Nephron (organoid): ENCODE data around the gene FNIP2.
A peak's percentile ranks its signal among the peaks of the same experiment; 100 is the strongest.
"Not testable (repeated sequence)": the region's sequence is repeated elsewhere in the genome, so short reads cannot be mapped to it uniquely, and the experiment has no call there.

ENCODE experiments used
- H3K27ac Mint-ChIP-seq, 3 experiments: 2 replicates each; pipeline ENCODE4 v1.8.0; 2020; ENCODE audit warnings: mixed read lengths in 3 of 3, mild to moderate bottlenecking in 2 of 3, moderate library complexity in 1 of 3
- H3K27me3 Mint-ChIP-seq: 2 replicates; pipeline ENCODE4 v1.8.0; 2021; ENCODE audit warnings: low read depth, mild to moderate bottlenecking, moderate library complexity, mixed read lengths
- H3K36me3 Mint-ChIP-seq: 2 replicates; pipeline ENCODE4 v1.8.0; 2020; ENCODE audit warnings: low read depth, mixed read lengths
- H3K4me1 Mint-ChIP-seq: 2 replicates; pipeline ENCODE4 v1.8.0; 2020; ENCODE audit warnings: mixed read lengths
- H3K4me3 Mint-ChIP-seq, 3 experiments: 2 replicates each; pipeline ENCODE4 v1.8.0; 2020; ENCODE audit warnings: mild to moderate bottlenecking in 3 of 3, mixed read lengths in 3 of 3, moderate library complexity in 2 of 3
- H3K9me3 Mint-ChIP-seq: 2 replicates; pipeline ENCODE4 v1.8.0; 2020; ENCODE audit warnings: mixed read lengths
- TF ChIP-seq, protein P1 (sequence below), 3 experiments: fragments of 200-600 bp; sonication (generic); IDR thresholded peaks; one replicate each; pipeline ENCODE4 v1.5.0; 2021; ENCODE audit warnings: antibody characterized with exemption in 3 of 3; ENCODE audit not compliant: unreplicated experiment in 3 of 3

The FNIP2 gene

DNA sequence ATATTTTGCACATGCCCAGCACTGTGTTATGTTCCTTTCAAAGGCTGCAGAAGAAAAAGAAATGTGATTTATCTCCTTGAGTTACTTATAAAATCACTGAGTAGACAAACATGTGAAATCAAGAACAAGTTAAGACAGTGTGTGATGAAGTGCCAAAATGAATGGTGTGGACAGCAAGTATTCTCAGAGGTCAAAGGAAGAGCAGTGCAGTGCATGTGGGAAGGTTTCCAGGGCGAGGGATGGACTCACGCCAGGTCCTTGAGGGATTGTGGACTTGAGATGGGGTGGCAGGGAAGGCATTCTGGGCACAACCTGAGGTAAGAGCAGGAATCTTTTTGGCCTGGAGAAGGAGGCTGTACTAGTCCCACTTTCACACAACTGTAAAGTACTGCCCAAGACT lies 115.5 kb downstream of the FNIP2 start:
- peaks cover 2% of the 10 kb centered on the region for H3K9me3 Mint-ChIP-seq
- no peak overlapping the region for H3K4me3 Mint-ChIP-seq
- H3K36me3 Mint-ChIP-seq, result peaks cover 57% of the 10 kb centered on the region
- TF ChIP-seq, protein P1, sequence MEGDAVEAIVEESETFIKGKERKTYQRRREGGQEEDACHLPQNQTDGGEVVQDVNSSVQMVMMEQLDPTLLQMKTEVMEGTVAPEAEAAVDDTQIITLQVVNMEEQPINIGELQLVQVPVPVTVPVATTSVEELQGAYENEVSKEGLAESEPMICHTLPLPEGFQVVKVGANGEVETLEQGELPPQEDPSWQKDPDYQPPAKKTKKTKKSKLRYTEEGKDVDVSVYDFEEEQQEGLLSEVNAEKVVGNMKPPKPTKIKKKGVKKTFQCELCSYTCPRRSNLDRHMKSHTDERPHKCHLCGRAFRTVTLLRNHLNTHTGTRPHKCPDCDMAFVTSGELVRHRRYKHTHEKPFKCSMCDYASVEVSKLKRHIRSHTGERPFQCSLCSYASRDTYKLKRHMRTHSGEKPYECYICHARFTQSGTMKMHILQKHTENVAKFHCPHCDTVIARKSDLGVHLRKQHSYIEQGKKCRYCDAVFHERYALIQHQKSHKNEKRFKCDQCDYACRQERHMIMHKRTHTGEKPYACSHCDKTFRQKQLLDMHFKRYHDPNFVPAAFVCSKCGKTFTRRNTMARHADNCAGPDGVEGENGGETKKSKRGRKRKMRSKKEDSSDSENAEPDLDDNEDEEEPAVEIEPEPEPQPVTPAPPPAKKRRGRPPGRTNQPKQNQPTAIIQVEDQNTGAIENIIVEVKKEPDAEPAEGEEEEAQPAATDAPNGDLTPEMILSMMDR (IDR thresholded peaks at IDR 0.05; ENCODE audit: unreplicated experiment in 3 of 3), result no peak
- no peaks in the 10 kb centered on the region for H3K27me3 Mint-ChIP-seq
- H3K27ac Mint-ChIP-seq, result no peak overlapping the region
- no peaks in the 10 kb centered on the region for H3K4me1 Mint-ChIP-seq

DNA sequence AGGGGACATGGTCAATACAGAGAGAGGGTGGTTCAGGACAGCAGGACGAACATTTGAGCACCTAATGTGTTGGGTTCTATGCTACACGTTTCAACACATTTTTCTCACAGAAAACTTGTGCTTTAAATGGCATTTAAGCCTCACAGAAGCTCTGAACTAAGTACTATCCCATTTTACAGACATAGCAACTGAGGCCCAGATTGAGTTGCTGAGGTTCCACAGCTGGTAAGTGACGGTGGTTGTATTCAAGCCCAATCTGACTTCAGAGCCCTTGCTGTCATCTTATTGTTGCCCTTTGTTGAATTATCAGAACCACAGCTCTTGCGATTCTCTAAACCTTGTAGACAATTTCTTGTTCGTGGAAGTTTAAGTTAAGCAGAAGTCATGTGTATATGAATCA lies 116.7 kb downstream of the FNIP2 start:
- no peaks in the 10 kb centered on the region for H3K9me3 Mint-ChIP-seq
- no peaks in the 10 kb centered on the region for H3K4me1 Mint-ChIP-seq
- H3K4me3 Mint-ChIP-seq, result no peak overlapping the region
- no peak overlapping the region for H3K27ac Mint-ChIP-seq
- peaks cover 53% of the 10 kb centered on the region for H3K36me3 Mint-ChIP-seq
- H3K27me3 Mint-ChIP-seq, result no peaks in the 10 kb centered on the region
- TF ChIP-seq, protein P1 (IDR thresholded peaks at IDR 0.05; ENCODE audit: unreplicated experiment in 3 of 3), result no peak

DNA sequence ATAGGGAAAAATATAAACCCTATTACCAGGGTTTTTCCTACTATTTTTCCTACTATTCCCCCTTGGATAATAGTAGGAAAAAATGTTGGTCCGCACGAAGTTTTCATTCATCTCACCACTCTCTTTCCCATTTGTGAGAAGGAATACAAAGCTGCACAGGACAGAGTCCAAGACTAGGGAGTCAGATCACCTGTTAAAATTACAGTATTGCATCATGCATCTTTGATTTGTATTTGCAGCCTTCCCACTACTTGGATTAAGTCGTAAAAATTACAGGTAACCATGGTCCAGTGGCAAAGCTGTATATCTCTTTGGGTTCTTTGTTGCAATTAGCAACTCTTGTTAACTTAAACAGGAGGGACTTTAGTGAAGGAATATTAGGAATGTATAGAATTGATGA lies 121.5 kb downstream of the FNIP2 start:
- Mint-ChIP-seq H3K27ac (no peak overlapping the region), H3K4me1 (no peaks in the 10 kb centered on the region), H3K36me3 (peaks cover 29% of the 10 kb centered on the region), H3K27me3 (no peaks in the 10 kb centered on the region), H3K9me3 (no peaks in the 10 kb centered on the region), H3K4me3 (no peak overlapping the region)
- TF ChIP-seq, protein P1 (IDR thresholded peaks at IDR 0.05; ENCODE audit: unreplicated experiment in 3 of 3), result no peak

DNA sequence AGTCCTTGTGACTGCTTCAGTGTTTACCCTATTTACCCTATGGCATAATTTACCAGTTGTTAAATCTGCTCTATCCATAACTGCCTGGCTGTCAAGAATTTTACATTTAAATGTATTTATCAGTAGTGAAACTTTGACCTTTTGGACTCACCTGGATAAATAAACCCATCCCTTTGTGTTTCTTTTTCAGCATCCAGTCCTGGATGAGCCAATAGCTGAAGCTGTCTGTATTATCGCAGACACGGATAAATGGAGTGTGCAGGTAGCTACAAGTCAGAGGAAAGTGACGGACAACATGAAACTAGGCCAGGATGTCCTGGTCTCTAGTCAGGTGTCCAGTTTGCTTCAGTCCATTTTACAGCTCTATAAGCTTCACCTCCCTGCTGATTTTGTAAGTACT lies 122.4 kb downstream of the FNIP2 start:
- Mint-ChIP-seq H3K36me3 (peaks cover 35% of the 10 kb centered on the region), H3K27me3 (no peaks in the 10 kb centered on the region), H3K9me3 (no peaks in the 10 kb centered on the region), H3K27ac (no peak overlapping the region), H3K4me1 (peaks cover 6% of the 10 kb centered on the region), H3K4me3 (no peak overlapping the region)
- TF ChIP-seq, protein P1 (IDR thresholded peaks at IDR 0.05; ENCODE audit: unreplicated experiment in 3 of 3), result no peak

DNA sequence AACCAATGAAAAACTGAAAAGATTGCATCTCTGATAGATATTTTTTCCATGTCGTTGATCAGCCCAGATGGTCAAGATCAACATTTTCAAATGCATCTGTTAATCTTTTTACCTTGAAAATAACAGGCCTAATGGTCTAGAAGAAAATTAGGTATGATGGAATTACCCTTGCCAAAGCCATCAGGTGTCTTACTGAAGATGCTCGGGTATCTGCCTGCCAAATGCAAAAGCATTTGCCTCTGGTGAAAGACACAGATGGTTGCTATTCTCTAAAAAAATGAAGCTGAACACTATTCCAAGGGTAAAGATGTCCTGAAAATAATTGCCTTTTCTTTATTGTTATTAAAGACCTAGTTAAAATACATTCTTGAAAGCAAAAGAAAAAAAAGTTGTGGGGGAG lies 126.0 kb downstream of the FNIP2 start:
- Mint-ChIP-seq H3K4me3 (no peak overlapping the region), H3K9me3 (peaks cover 18% of the 10 kb centered on the region), H3K4me1 (peaks cover 9% of the 10 kb centered on the region), H3K36me3 (peaks cover 58% of the 10 kb centered on the region), H3K27ac (no peak overlapping the region), H3K27me3 (no peaks in the 10 kb centered on the region)
- TF ChIP-seq, protein P1 (IDR thresholded peaks at IDR 0.05; ENCODE audit: unreplicated experiment in 3 of 3), result no peak

DNA sequence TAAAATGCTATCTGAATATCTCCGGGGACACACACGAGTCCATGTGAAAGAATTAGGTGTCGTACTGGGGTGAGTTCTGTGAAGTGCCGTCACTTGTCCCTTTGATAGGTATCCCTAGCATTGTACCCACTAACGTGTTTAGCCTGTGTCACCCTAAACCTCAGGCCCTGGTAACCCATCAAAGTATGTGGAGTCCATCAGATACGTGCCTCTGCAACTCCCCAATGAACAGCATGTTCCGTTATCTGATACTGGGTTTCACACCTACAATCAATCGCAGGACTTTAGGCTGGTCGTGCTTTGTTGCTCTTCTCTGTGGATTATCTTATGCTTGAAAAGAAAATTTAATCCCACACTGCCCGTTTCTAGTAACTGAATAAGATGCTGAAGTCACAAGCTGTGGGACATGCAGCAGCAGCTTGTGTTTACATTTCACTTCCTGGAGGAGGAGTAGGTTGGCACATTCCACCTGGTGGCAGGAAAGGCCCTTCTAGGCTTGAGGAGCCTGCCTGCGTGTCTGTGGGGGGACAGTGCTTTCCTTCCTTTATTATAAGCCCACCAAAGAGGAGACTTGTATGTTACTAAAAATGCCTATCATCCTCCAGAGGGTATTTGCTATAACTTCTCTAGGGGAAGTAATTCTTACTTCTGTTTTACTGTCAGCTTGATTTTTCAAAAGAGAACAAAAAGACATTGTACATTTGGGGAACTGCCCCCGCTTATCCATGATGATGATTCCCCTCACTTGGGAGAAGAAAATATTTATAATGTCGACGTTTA lies 127.2 kb downstream of the FNIP2 start:
- TF ChIP-seq, protein P1 (IDR thresholded peaks at IDR 0.05; ENCODE audit: unreplicated experiment in 3 of 3), result peak in 2 of 3 experiments; percentile 11 to 22
- Mint-ChIP-seq H3K27me3 (no peaks in the 10 kb centered on the region), H3K9me3 (peaks cover 26% of the 10 kb centered on the region), H3K27ac (peak overlapping the region; percentile 33 to 58 (median 38)), H3K4me3 (no peak overlapping the region), H3K36me3 (peaks cover 61% of the 10 kb centered on the region), H3K4me1 (peaks cover 9% of the 10 kb centered on the region)

DNA sequence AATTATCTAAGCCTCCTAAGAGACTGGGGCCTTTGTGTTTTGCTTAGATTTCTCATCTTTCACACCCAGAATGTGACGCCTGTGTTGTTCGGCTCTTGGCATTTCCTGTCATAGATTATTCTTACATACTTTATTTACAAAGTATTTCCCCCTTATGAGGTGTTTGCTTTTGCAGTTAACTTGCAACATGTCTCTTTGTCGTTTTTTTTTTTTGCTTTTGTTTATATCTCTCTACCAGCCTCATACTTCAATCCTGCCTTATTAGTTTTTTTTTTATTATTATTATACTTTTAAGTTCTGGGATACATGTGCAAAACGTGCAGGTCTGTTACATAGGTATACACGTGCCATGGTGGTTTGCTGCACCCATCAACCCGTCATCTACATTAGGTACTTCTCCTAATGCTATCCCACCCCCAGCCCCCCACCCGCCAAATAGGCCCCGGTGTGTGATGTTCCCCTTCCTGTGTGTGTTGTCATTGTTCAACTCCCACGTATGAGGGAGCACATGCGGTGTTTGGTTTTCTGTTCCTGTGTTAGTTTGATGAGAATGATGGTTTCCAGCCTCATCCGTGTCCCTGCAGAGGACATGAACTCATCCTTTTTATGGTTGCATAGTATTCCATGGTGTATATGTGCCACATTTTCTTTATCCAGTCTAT lies 127.9 kb downstream of the FNIP2 start:
- peak overlapping the region; percentile 33 to 58 (median 38) for H3K27ac Mint-ChIP-seq
- not testable (repeated sequence) for H3K4me3 Mint-ChIP-seq, H3K27me3 Mint-ChIP-seq, H3K4me1 Mint-ChIP-seq
- H3K36me3 Mint-ChIP-seq, result peaks cover 65% of the 10 kb centered on the region
- H3K9me3 Mint-ChIP-seq, result peaks cover 32% of the 10 kb centered on the region

DNA sequence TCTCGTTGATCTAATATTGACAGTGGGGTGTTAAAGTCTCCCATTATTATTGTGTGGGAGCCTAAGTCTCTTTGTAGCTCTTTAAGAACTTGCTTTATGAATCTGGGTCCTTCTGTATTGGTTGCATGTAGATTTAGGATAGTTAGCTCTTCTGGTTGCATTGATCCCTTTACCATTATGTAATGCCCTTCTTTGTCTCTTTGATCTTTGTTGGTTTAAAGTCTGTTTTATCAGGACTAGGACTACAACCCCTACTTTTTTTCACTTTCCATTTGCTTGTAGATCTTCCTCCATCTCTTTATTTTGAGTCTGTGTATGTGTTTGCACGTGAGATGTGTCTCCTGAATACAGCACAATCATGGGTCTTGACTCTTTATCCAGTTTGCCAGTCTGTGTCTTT lies 131.6 kb downstream of the FNIP2 start:
- H3K4me1 Mint-ChIP-seq, H3K4me3 Mint-ChIP-seq, H3K27me3 Mint-ChIP-seq, H3K27ac Mint-ChIP-seq: not testable (repeated sequence)
- H3K9me3 Mint-ChIP-seq, result peaks cover 32% of the 10 kb centered on the region
- H3K36me3 Mint-ChIP-seq, result peaks cover 73% of the 10 kb centered on the region
